Naive thymus-derived CD4-positive, alpha-beta T cell (primary cell): ENCODE measurements around the gene NKD1. TPM values are rescaled to one million over a fixed set of nuclear protein-coding genes. Genes with fewer than 3 reads are reported as not detected.

ENCODE experiments used
- ATAC-seq: fragments of 150-1000 bp; cut with Tn5 transposase; 2 replicates; pipeline ENCODE4 v1.10.0; 2021; ENCODE audit warnings: mild to moderate bottlenecking, moderate library complexity
- CTCF ChIA-PET: fragments of 350-600 bp; sonication (Branson Sonifier 250); formaldehyde crosslinking; loops from one replicate; lab custom pipeline; 2021; ENCODE audit warnings: antibody characterized with exemption; lab: Charles Lee
- POLR2A ChIA-PET: fragments of 350-600 bp; sonication (Branson Sonifier 250); formaldehyde crosslinking; loops from one replicate; lab custom pipeline; 2021; ENCODE audit warnings: antibody characterized with exemption, inconsistent platforms; lab: Charles Lee
- DNase-seq, 9 donors: peaks; one replicate each; pipeline versions ENCODE4 v3.0.0 to v3.0.0-alpha.2; 2020 to 2022; ENCODE audit warnings: mixed read lengths in 1 of 9
- H3K27ac ChIP-seq: one replicate; pipeline ENCODE4 v1.7.0; 2013; ENCODE audit warnings: mild to moderate bottlenecking, low read depth, low read length, moderate library complexity
- H3K27me3 ChIP-seq, 2 donors: one replicate each; pipeline ENCODE4 v1.7.0; 2013; ENCODE audit warnings: low read length in 2 of 2, mild to moderate bottlenecking in 2 of 2, moderate library complexity in 2 of 2; ENCODE audit not compliant: control insufficient read depth in 2 of 2, insufficient read depth in 2 of 2
- H3K36me3 ChIP-seq, 3 experiments: 1 replicate in 2 of 3; 2 replicates in 1 of 3; pipeline ENCODE4 v1.7.0; 2013; ENCODE audit warnings: low read length in 3 of 3, mild to moderate bottlenecking in 3 of 3, moderate library complexity in 1 of 3; ENCODE audit not compliant: insufficient read depth in 3 of 3, control insufficient read depth in 2 of 3
- H3K4me1 ChIP-seq, 2 donors: one replicate each; pipeline ENCODE4 v1.7.0; 2013; ENCODE audit warnings: low read length in 2 of 2, mild to moderate bottlenecking in 2 of 2, moderate library complexity in 1 of 2; ENCODE audit not compliant: control insufficient read depth in 2 of 2, insufficient read depth in 2 of 2
- H3K4me3 ChIP-seq: 2 replicates; pipeline ENCODE4 v1.7.0; 2013; ENCODE audit warnings: mild to moderate bottlenecking, low read length
- H3K9me3 ChIP-seq, 3 experiments: 1 replicate in 2 of 3; 2 replicates in 1 of 3; pipeline ENCODE4 v1.7.0; 2013; ENCODE audit warnings: low read length in 3 of 3; ENCODE audit not compliant: control insufficient read depth in 2 of 3
- H3K27ac Mint-ChIP-seq, 9 donors: one replicate each; pipeline ENCODE4 v1.8.0; 2020 to 2022; ENCODE audit warnings: mixed read lengths in 9 of 9, mild to moderate bottlenecking in 8 of 9, moderate library complexity in 5 of 9, inconsistent platforms in 2 of 9
- H3K27me3 Mint-ChIP-seq, 5 donors: one replicate each; pipeline ENCODE4 v1.8.0; 2021 to 2022; ENCODE audit warnings: mixed read lengths in 5 of 5, mild to moderate bottlenecking in 1 of 5
- H3K36me3 Mint-ChIP-seq, 5 donors: one replicate each; pipeline ENCODE4 v1.8.0; 2020 to 2022; ENCODE audit warnings: mixed read lengths in 5 of 5, mild to moderate bottlenecking in 3 of 5, inconsistent platforms in 1 of 5
- H3K4me1 Mint-ChIP-seq, 7 donors: one replicate each; pipeline ENCODE4 v1.8.0; 2020 to 2022; ENCODE audit warnings: mixed read lengths in 7 of 7, mild to moderate bottlenecking in 3 of 7, inconsistent platforms in 1 of 7
- H3K4me3 Mint-ChIP-seq, 10 donors: one replicate each; pipeline ENCODE4 v1.8.0; 2020 to 2022; ENCODE audit warnings: mild to moderate bottlenecking in 10 of 10, mixed read lengths in 10 of 10, moderate library complexity in 6 of 10, inconsistent platforms in 2 of 10
- H3K9me3 Mint-ChIP-seq, 11 donors: one replicate each; pipeline ENCODE4 v1.8.0; 2020 to 2022; ENCODE audit warnings: mixed read lengths in 11 of 11, mild to moderate bottlenecking in 4 of 11, inconsistent platforms in 1 of 11, moderate library complexity in 1 of 11
- intact Hi-C, 2 donors: fragments of 100-400 bp; cut with micrococcal nuclease; formaldehyde crosslinking; loops; one replicate each; pipeline ENCODE4 v1.15.1; 2023
- polyA plus RNA-seq, 2 donors: library from polyadenylated mRNA; unstranded; fragments of 300-500 nt; fragmentation: Illumina TruSeq; gene quantifications; one replicate each; pipeline ENCODE4 v1.2.3, GENCODE V29; 2021
- total RNA-seq, 6 experiments: library from RNA in 5 of 6; stranded (reverse) in 5 of 6; gene quantifications; 1 replicate in 5 of 6; 2 replicates in 1 of 6; pipeline ENCODE4 v1.2.3 and lab custom pipeline; 2021 to 2026

The NKD1 gene
- total and polyA plus RNA-seq, 7 experiments from 2014 or later, result 0.36 to 7.9 (median 5.0) TPM

GRCh38 chr16:50552476-50553101 is 4.4 kb downstream of the NKD1 start:
- Histone ChIP-seq H3K27me3 (no peaks in the 10 kb centered on the region), H3K9me3 (no peaks in the 10 kb centered on the region), H3K4me1 (peaks cover 0 to 17% of the 10 kb centered on the region in 2 donors), H3K36me3 (peaks cover 0 to 18% (median 0%) of the 10 kb centered on the region in 3 experiments), H3K27ac (no peak overlapping the region), H3K4me3 (no peak overlapping the region)
- no peak for ATAC-seq
- ChIA-PET POLR2A (no interaction called here), CTCF (interaction anchor here (0.6 kb wide), 1 partner anchor 88 kb away, joined by 3 read pairs; no protein-coding TSS in a partner anchor)
- peaks cover 2 to 42% (median 24%) of the 10 kb centered on the region in 5 donors for H3K36me3 Mint-ChIP-seq
- H3K4me3 Mint-ChIP-seq, result peak overlapping the region in 2 of 10 donors; percentile 18 to 35
- intact Hi-C loops, result no loop called here
- peak overlapping the region in 4 of 9 donors; percentile 5 to 71 (median 40) for H3K27ac Mint-ChIP-seq
- H3K4me1 Mint-ChIP-seq, result peaks cover 6 to 48% (median 39%) of the 10 kb centered on the region in 7 donors
- no peak for DNase-seq
- H3K27me3 Mint-ChIP-seq, result peaks cover 0 to 48% (median 0%) of the 10 kb centered on the region in 5 donors
- H3K9me3 Mint-ChIP-seq, result peaks cover 0 to 11% (median 0%) of the 10 kb centered on the region in 11 donors

- ATAC-seq (no peak), DNase-seq (no peak)
- Histone ChIP-seq H3K9me3 (no peaks in the 10 kb centered on the region), H3K27ac (no peak overlapping the region), H3K4me3 (no peak overlapping the region), H3K36me3 (peaks cover 0 to 18% (median 0%) of the 10 kb centered on the region in 3 experiments), H3K4me1 (peaks cover 0 to 17% of the 10 kb centered on the region in 2 donors), H3K27me3 (no peaks in the 10 kb centered on the region)
- H3K4me1 Mint-ChIP-seq, result peaks cover 6 to 48% (median 40%) of the 10 kb centered on the region in 7 donors
- peaks cover 3 to 46% (median 27%) of the 10 kb centered on the region in 5 donors for H3K36me3 Mint-ChIP-seq
- CTCF ChIA-PET, result interaction anchor here (0.6 kb wide), 1 partner anchor 87 kb away, joined by 3 read pairs; no protein-coding TSS in a partner anchor
- H3K27me3 Mint-ChIP-seq, result peaks cover 0 to 48% (median 0%) of the 10 kb centered on the region in 5 donors
- POLR2A ChIA-PET, result interaction anchor here (0.5 kb wide), 1 partner anchor 143 kb away, joined by 3 read pairs; no protein-coding TSS in a partner anchor
- peaks cover 0 to 11% (median 0%) of the 10 kb centered on the region in 11 donors for H3K9me3 Mint-ChIP-seq
- H3K4me3 Mint-ChIP-seq, result no peak overlapping the region
- intact Hi-C loops, result no loop called here
- H3K27ac Mint-ChIP-seq, result peak overlapping the region in 3 of 9 donors; percentile 22 to 41 (median 34)
Observed at GRCh38 chr16:50553182-50553710, 5.0 kb downstream of the NKD1 start.

- peaks cover 0 to 18% (median 0%) of the 10 kb centered on the region in 3 experiments for H3K36me3 ChIP-seq
- no peaks in the 10 kb centered on the region for H3K9me3 ChIP-seq
- no peak for DNase-seq
- peak overlapping the region in 4 of 9 donors; percentile 22 to 72 (median 52) for H3K27ac Mint-ChIP-seq
- POLR2A ChIA-PET, result interaction anchor here (0.5 kb wide), 1 partner anchor 143 kb away, joined by 3 read pairs; no protein-coding TSS in a partner anchor
- H3K4me3 ChIP-seq, result no peak overlapping the region
- intact Hi-C loops, result no loop called here
- H3K4me1 ChIP-seq, result peaks cover 0 to 17% of the 10 kb centered on the region in 2 donors
- H3K4me1 Mint-ChIP-seq, result peaks cover 6 to 49% (median 42%) of the 10 kb centered on the region in 7 donors
- H3K9me3 Mint-ChIP-seq, result peaks cover 0 to 11% (median 0%) of the 10 kb centered on the region in 11 donors
- H3K27me3 ChIP-seq, result no peaks in the 10 kb centered on the region
- H3K27ac ChIP-seq, result no peak overlapping the region
- peaks cover 0 to 46% (median 0%) of the 10 kb centered on the region in 5 donors for H3K27me3 Mint-ChIP-seq
- CTCF ChIA-PET, result no interaction called here
- ATAC-seq, result no peak
- H3K4me3 Mint-ChIP-seq, result no peak overlapping the region
- H3K36me3 Mint-ChIP-seq, result peaks cover 4 to 50% (median 30%) of the 10 kb centered on the region in 5 donors
Observed at GRCh38 chr16:50553731-50554360, 5.7 kb downstream of the NKD1 start.

- H3K27ac ChIP-seq, result no peak overlapping the region
- no peaks in the 10 kb centered on the region for H3K27me3 ChIP-seq
- H3K4me1 Mint-ChIP-seq, result peaks cover 0 to 38% (median 32%) of the 10 kb centered on the region in 7 donors
- H3K9me3 ChIP-seq, result no peaks in the 10 kb centered on the region
- peaks cover 0 to 4% of the 10 kb centered on the region in 2 donors for H3K4me1 ChIP-seq
- peaks cover 0 to 28% (median 0%) of the 10 kb centered on the region in 3 experiments for H3K36me3 ChIP-seq
- ChIA-PET POLR2A (no interaction called here), CTCF (no interaction called here)
- no peak for DNase-seq
- no peak overlapping the region for H3K27ac Mint-ChIP-seq
- peaks cover 0 to 14% (median 0%) of the 10 kb centered on the region in 11 donors for H3K9me3 Mint-ChIP-seq
- intact Hi-C loops, result no loop called here
- peaks cover 0 to 31% (median 0%) of the 10 kb centered on the region in 5 donors for H3K27me3 Mint-ChIP-seq
- ATAC-seq, result no peak
- H3K4me3 Mint-ChIP-seq, result no peak overlapping the region
- H3K36me3 Mint-ChIP-seq, result peaks cover 7 to 65% (median 45%) of the 10 kb centered on the region in 5 donors
- no peak overlapping the region for H3K4me3 ChIP-seq
Observed at GRCh38 chr16:50555269-50555875, 7.2 kb downstream of the NKD1 start.

- Mint-ChIP-seq H3K36me3 (peaks cover 7 to 71% (median 52%) of the 10 kb centered on the region in 5 donors), H3K27ac (no peak overlapping the region), H3K9me3 (peaks cover 0 to 14% (median 0%) of the 10 kb centered on the region in 11 donors), H3K27me3 (peaks cover 0 to 24% (median 0%) of the 10 kb centered on the region in 5 donors), H3K4me3 (no peak overlapping the region), H3K4me1 (peaks cover 0 to 31% (median 25%) of the 10 kb centered on the region in 7 donors)
- Histone ChIP-seq H3K4me3 (no peak overlapping the region), H3K4me1 (no peaks in the 10 kb centered on the region), H3K27me3 (no peaks in the 10 kb centered on the region), H3K36me3 (peaks cover 0 to 32% (median 0%) of the 10 kb centered on the region in 3 experiments), H3K9me3 (peaks cover 0 to 2% (median 0%) of the 10 kb centered on the region in 3 experiments), H3K27ac (no peak overlapping the region)
- CTCF ChIA-PET, result no interaction called here
- POLR2A ChIA-PET, result interaction anchor here (0.7 kb wide), 1 partner anchor 90 kb away, joined by 3 read pairs; no protein-coding TSS in a partner anchor
- DNase-seq, result no peak
- intact Hi-C loops, result no loop called here
- no peak for ATAC-seq
Observed at GRCh38 chr16:50555952-50556673, 7.9 kb downstream of the NKD1 start.
